ENCODE measurements around the gene BPIFB2.

Gene BPIFB2

DNA sequence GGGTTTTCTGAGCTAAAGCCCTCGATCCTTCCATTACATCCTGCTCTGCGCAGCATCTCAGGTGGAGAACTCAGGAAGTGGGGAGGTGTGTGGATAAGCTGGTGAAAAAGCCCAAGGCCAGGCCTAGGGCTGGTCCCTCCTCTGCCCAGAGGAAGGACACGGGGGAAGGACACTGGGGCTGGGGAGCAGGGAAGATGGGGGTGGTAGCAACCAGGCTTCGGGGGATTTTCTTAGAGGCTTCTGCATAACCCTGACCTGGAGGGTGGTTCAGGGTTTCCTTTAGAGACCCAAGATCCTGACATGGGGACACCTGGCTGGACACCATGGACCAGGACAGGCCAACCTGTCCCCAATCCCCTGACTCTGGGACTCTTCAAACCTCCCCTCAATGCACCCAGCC, 41.1 kb upstream of the BPIFB2 start:
- DNase-seq (no peak), ATAC-seq (replicated peaks) (no peak)
- Mint-ChIP-seq H3K36me3 (ENCODE audit: insufficient read depth) (peaks cover 32% of the 10 kb centered on the region), H3K4me1 (ENCODE audit: low read depth in 2 of 2) (peaks cover 54 to 65% of the 10 kb centered on the region in 2 donors), H3K9me3 (no peaks in the 10 kb centered on the region), H3K4me3 (peak overlapping the region; percentile 77 to 80), H3K27ac (no peak overlapping the region), H3K27me3 (no peaks in the 10 kb centered on the region)

GRCh38 chr20:32966881-32967781, 40.4 kb upstream of the BPIFB2 start:
- peaks cover 48 to 59% of the 10 kb centered on the region in 2 donors for H3K4me1 Mint-ChIP-seq (ENCODE audit: low read depth in 2 of 2)
- peak overlapping the region; percentile 77 to 80 for H3K4me3 Mint-ChIP-seq
- H3K36me3 Mint-ChIP-seq (ENCODE audit: insufficient read depth), result peaks cover 32% of the 10 kb centered on the region
- DNase-seq (peak; percentile 59 to 71 (median 69)), ATAC-seq (replicated peaks) (peak; percentile 54)
- H3K9me3 Mint-ChIP-seq, result no peaks in the 10 kb centered on the region
- no peaks in the 10 kb centered on the region for H3K27me3 Mint-ChIP-seq
- no peak overlapping the region for H3K27ac Mint-ChIP-seq

GRCh38 chr20:32967961-32968457, 39.5 kb upstream of the BPIFB2 start:
- Mint-ChIP-seq H3K4me3 (peak overlapping the region; percentile 77 to 80), H3K9me3 (no peaks in the 10 kb centered on the region), H3K27me3 (no peaks in the 10 kb centered on the region), H3K36me3 (ENCODE audit: insufficient read depth) (peaks cover 33% of the 10 kb centered on the region), H3K4me1 (ENCODE audit: low read depth in 2 of 2) (peaks cover 48 to 66% of the 10 kb centered on the region in 2 donors), H3K27ac (no peak overlapping the region)
- peak; percentile 61 to 67 (median 64) for DNase-seq
- ATAC-seq (replicated peaks), result peak; percentile 48

- Mint-ChIP-seq H3K9me3 (no peaks in the 10 kb centered on the region), H3K4me3 (peak overlapping the region; percentile 77 to 80), H3K36me3 (ENCODE audit: insufficient read depth) (peaks cover 35% of the 10 kb centered on the region), H3K27ac (no peak overlapping the region), H3K4me1 (ENCODE audit: low read depth in 2 of 2) (peaks cover 48 to 68% of the 10 kb centered on the region in 2 donors), H3K27me3 (no peaks in the 10 kb centered on the region)
- no peak for ATAC-seq (replicated peaks)
- no peak for DNase-seq
Observed at GRCh38 chr20:32968478-32969241, 38.8 kb upstream of the BPIFB2 start.

- no peak overlapping the region for H3K27ac Mint-ChIP-seq
- H3K9me3 Mint-ChIP-seq, result no peaks in the 10 kb centered on the region
- peaks cover 35% of the 10 kb centered on the region for H3K36me3 Mint-ChIP-seq (ENCODE audit: insufficient read depth)
- ATAC-seq (replicated peaks) (no peak), DNase-seq (no peak)
- H3K4me3 Mint-ChIP-seq, result peak overlapping the region; percentile 77 to 80
- H3K27me3 Mint-ChIP-seq, result no peaks in the 10 kb centered on the region
- peaks cover 48 to 72% of the 10 kb centered on the region in 2 donors for H3K4me1 Mint-ChIP-seq (ENCODE audit: low read depth in 2 of 2)
Observed at GRCh38 chr20:32969356-32970114, 38.0 kb upstream of the BPIFB2 start.

- H3K9me3 Mint-ChIP-seq, result no peaks in the 10 kb centered on the region
- peak overlapping the region; percentile 62 to 80 for H3K4me3 Mint-ChIP-seq
- no peak for ATAC-seq (replicated peaks)
- DNase-seq, result no peak
- H3K27me3 Mint-ChIP-seq, result no peaks in the 10 kb centered on the region
- H3K36me3 Mint-ChIP-seq (ENCODE audit: insufficient read depth), result peaks cover 37% of the 10 kb centered on the region
- H3K27ac Mint-ChIP-seq, result no peak overlapping the region
- peaks cover 45 to 75% of the 10 kb centered on the region in 2 donors for H3K4me1 Mint-ChIP-seq (ENCODE audit: low read depth in 2 of 2)
Observed at GRCh38 chr20:32970115-32970972, 37.2 kb upstream of the BPIFB2 start.

GRCh38 chr20:32970973-32971300, 36.6 kb upstream of the BPIFB2 start:
- no peaks in the 10 kb centered on the region for H3K27me3 Mint-ChIP-seq
- no peaks in the 10 kb centered on the region for H3K9me3 Mint-ChIP-seq
- DNase-seq (no peak), ATAC-seq (replicated peaks) (no peak)
- H3K4me3 Mint-ChIP-seq, result peak overlapping the region; percentile 62 to 80
- peaks cover 39 to 69% of the 10 kb centered on the region in 2 donors for H3K4me1 Mint-ChIP-seq (ENCODE audit: low read depth in 2 of 2)
- peaks cover 37% of the 10 kb centered on the region for H3K36me3 Mint-ChIP-seq (ENCODE audit: insufficient read depth)
- H3K27ac Mint-ChIP-seq, result no peak overlapping the region

DNA sequence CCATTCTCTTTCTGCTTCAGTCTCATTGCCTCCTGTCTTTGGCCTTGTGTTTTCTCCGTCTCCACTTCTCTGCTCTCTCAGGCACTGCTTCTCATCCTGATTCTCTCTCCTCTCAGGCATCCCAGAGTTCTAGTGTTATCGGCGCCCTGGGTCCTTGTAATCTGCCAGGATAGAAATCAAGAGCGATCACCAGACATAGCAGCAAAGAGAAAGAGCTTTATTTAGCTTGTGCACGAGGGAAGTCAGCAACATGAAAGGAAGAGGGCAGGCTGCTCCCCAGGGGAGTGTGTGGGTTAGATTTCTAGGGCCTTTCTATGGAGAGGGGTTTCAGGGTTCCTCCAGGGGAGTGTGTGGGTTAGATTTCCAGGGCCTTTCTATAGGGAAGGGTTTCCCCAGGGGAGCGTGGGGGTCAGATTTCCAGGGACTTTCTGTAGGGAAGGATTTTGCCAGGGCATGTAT, 35.8 kb upstream of the BPIFB2 start:
- DNase-seq (no peak), ATAC-seq (replicated peaks) (no peak)
- Mint-ChIP-seq H3K27me3 (no peaks in the 10 kb centered on the region), H3K4me3 (no peak overlapping the region), H3K27ac (no peak overlapping the region), H3K9me3 (peaks cover 0 to 6% of the 10 kb centered on the region in 2 donors), H3K4me1 (ENCODE audit: low read depth in 2 of 2) (peaks cover 34 to 66% of the 10 kb centered on the region in 2 donors), H3K36me3 (ENCODE audit: insufficient read depth) (peaks cover 31% of the 10 kb centered on the region)

DNA sequence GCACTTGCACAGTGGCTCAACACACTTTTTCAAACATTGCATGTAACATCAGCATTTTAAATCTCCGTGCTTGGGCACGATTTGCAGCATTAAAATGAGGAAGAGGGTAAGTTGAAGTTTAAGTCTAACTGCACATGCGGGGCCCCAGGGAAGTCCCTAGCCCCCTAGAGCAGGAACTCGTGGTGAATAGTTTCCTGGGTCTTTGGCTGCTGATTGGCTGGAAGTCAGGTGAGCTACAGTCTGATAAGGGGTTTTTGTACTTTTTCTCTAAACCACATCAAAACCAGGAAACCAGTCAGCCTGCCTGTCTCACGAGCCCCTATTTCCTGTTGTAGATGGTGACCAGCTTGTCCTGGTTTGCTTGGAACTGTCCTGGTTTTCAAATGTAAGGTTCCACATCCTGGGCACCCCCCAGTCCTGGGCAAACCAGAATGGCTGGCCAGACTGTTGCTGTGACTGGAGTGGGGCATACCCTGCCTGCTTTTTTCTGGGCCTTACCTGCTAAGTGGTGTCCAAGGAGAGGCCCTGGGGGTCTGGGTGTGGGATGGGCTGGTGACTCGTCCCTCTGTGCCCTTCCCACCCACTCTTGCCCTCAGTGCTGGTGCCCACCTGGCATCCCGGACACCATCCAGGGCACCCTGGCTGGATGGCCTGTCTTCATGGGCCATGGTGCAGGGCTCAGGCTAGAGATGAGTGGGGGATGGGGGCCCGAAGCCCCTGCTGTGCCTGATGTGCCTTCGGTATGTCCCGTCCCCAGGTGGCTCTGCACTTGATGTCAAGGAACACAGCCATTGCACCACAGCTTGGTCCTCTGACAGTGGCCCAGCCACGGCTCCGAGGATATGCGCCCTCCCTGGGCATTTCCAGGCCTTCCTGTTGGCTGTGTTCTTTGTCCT, 35.1 kb upstream of the BPIFB2 start:
- no peaks in the 10 kb centered on the region for H3K27me3 Mint-ChIP-seq
- no peak overlapping the region for H3K27ac Mint-ChIP-seq
- H3K4me3 Mint-ChIP-seq, result no peak overlapping the region
- peaks cover 24% of the 10 kb centered on the region for H3K36me3 Mint-ChIP-seq (ENCODE audit: insufficient read depth)
- DNase-seq (peak; percentile 73 to 78 (median 78)), ATAC-seq (replicated peaks) (peak; percentile 72)
- H3K9me3 Mint-ChIP-seq, result peaks cover 0 to 6% of the 10 kb centered on the region in 2 donors
- H3K4me1 Mint-ChIP-seq (ENCODE audit: low read depth in 2 of 2), result peaks cover 28 to 59% of the 10 kb centered on the region in 2 donors

DNA sequence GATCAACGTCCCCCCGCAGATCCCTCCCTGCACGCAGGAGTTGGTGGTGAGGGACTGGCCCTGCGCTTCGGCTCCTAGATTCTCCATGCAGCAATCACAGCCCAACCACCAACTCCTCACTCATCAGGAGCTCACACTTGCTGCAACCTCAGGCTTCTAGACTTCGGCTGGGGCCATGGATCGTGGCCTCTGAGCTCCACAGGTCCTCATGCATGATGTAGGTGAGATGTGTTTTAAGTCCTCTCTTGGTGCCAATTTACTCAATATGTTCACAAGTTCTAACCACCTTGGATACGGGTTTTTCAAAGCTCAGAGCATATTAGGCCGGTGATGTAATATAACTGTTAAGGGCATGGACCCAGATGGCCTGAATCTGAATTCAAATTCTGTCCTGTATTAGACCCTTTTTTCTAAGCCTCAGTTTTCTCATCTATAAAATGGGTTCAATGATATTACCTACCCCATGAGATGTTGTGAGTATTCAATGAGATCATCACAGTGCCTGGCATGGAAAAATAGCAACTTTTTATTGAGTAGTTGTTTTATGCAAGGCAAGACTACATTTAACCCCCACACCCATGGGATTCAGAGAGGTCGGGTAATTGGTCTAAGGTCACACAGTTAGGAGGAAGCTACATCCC, 34.3 kb upstream of the BPIFB2 start:
- Mint-ChIP-seq H3K4me1 (ENCODE audit: low read depth in 2 of 2) (peaks cover 20 to 52% of the 10 kb centered on the region in 2 donors), H3K27ac (no peak overlapping the region), H3K36me3 (ENCODE audit: insufficient read depth) (peaks cover 16% of the 10 kb centered on the region), H3K27me3 (no peaks in the 10 kb centered on the region), H3K4me3 (no peak overlapping the region), H3K9me3 (peaks cover 0 to 6% of the 10 kb centered on the region in 2 donors)
- no peak for ATAC-seq (replicated peaks)
- no peak for DNase-seq
